AG10803 (cell line): Measurements from ENCODE around the gene THAP7.

Experiments
- DNase-seq: peaks from one replicate; pipeline ENCODE4 v3.0.0; 2010; ENCODE audit warnings: low read depth
- H3K4me3 ChIP-seq: 2 replicates; pipeline ENCODE4 v1.5.1; 2011; ENCODE audit warnings: mild to moderate bottlenecking, low read length, control low read depth
- TF ChIP-seq, protein P1 (sequence below): conservative IDR thresholded peaks from 2 replicates; pipeline ENCODE4 v1.5.1; 2011; ENCODE audit warnings: mild to moderate bottlenecking, low read length, control low read depth, inconsistent platforms

The THAP7 gene

DNA sequence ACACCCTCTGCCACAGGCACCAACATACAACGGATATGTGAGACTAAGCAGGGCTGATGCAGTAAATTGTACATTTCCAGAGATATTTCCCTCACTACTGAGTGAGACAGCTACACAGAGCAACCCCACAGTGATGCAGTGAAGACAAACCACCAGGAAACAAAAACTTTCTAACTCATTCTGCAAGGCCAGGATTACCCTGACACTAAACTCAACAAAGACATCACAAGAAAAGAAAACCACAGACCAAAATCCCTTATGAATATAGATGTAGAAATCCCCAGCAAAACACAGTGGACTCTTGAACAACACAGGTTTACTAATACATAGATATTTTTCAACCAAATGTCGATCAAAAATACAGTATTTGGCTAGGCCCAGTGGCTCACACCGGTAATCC is 32.0 kb upstream of the THAP7 start:
- no peak overlapping the region for H3K4me3 ChIP-seq
- TF ChIP-seq, protein P1, sequence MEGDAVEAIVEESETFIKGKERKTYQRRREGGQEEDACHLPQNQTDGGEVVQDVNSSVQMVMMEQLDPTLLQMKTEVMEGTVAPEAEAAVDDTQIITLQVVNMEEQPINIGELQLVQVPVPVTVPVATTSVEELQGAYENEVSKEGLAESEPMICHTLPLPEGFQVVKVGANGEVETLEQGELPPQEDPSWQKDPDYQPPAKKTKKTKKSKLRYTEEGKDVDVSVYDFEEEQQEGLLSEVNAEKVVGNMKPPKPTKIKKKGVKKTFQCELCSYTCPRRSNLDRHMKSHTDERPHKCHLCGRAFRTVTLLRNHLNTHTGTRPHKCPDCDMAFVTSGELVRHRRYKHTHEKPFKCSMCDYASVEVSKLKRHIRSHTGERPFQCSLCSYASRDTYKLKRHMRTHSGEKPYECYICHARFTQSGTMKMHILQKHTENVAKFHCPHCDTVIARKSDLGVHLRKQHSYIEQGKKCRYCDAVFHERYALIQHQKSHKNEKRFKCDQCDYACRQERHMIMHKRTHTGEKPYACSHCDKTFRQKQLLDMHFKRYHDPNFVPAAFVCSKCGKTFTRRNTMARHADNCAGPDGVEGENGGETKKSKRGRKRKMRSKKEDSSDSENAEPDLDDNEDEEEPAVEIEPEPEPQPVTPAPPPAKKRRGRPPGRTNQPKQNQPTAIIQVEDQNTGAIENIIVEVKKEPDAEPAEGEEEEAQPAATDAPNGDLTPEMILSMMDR: no peak
- DNase-seq: peak; percentile 21

DNA sequence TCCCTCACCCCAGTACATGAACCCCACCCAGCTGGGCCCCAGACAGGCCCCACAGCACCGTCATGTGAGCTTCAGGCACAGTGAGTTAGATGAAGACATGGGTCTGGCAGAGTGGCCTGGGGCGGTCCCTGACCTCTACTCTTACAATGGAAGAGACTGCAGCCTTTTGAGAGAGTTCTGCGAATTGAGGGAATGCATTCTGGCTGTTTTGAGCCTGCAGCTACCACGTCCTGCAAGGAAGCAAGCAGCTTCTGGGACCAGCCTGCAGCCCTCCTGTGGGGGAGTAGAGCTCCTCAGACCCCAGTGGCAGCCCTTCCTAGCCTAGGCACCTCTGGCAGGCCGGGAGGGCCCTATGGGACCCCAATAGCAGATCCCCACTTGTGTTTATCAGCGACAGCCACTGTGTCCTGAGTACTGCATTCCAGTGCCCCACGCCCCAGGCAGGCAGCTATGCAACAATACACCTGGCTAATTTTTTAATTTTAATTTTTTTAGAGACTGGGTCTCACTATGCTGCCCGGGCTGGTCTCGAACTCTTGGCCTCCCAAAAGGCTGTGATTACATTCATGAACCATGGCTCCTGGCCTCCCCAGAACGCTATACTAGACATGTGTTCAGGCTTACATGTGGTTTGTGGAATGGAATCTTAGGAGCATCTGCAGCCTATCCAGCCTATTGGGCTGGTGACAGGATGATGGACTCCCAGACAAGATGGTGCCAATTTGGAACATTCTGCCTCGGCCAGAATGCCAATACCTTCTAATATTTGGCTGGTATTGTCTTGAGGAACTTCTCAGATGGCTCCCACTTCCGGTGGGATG is 31.2 kb upstream of the THAP7 start:
- H3K4me3 ChIP-seq: no peak overlapping the region
- peak; percentile 75 for DNase-seq
- TF ChIP-seq, protein P1: no peak

DNA sequence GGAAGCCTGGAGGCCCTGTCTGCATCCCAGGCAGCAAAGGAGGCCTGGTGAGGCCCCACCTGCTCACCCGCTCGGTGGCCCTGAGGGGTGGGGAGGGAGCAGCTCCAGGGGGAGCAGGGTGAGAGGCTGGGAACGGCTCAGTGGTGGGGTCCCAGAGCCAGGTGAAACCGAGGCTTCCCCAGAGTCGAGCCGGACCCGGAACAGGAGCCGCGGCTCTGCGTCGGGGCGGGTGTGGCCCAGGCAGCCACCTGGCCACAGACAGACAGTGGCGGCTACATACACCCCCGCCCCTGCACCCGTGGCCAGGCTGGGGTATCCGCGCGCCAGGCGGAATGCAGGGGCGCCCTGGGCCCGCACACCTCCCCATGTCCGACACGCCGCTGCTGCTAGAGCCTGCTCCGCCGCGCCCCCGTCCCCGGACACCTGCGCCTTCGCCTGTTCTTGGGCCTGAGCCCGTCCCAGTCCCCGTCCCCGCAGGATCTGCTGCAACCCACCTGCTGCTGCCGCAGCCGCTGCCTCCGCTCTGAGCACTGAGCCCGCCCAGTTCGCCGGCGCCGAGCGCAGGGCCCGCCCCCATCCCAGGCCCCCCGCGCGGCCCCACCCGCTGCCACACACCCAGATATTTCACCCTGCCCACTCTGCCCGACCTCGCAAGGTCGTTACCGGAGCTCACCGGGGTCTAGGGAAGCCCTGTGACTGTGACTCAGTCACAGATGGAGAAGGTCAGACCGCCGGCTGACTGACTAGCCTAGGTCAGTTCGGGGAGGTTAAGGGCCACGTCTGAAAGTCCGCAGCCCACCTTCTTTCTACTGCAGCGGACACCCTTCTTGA is 30.3 kb upstream of the THAP7 start, which contains the start of gene SLC7A4:
TSS of gene SLC7A4 (minus strand) at position 525 of the 831 bp plus-strand sequence. CDS start 749 bp downstream, outside the sequence.
- H3K4me3 ChIP-seq: peak within 1 kb of the TSS; percentile 27; the same call in 1 of the 2 replicates
- TF ChIP-seq, protein P1: no peak
- DNase-seq: no peak

DNA sequence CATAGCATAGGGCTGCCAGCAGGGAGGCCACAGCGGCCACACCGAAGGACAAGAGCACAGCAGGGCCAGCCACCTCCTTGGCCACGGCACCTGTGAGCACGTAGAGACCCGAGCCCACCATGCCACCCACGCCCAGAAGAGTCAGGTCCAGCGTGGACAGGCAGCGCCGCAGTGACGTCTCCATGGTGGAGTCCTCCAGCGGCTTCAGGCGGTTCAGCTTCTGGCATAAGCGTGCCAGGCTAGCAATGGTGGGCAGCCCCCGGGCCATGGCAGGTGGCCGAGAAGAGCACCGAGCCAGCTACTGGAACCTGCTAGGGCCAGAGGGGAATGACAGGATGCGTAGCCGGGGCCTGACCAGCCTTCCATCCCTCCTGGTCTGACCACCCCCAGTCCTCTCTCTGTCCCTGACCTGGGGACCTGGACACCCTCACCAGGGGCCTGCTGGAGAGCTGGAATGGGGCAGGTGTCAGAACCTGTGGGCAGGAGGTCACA is 29.7 kb upstream of the THAP7 start:
- DNase-seq: no peak
- TF ChIP-seq, protein P1: no peak
- no peak overlapping the region for H3K4me3 ChIP-seq

DNA sequence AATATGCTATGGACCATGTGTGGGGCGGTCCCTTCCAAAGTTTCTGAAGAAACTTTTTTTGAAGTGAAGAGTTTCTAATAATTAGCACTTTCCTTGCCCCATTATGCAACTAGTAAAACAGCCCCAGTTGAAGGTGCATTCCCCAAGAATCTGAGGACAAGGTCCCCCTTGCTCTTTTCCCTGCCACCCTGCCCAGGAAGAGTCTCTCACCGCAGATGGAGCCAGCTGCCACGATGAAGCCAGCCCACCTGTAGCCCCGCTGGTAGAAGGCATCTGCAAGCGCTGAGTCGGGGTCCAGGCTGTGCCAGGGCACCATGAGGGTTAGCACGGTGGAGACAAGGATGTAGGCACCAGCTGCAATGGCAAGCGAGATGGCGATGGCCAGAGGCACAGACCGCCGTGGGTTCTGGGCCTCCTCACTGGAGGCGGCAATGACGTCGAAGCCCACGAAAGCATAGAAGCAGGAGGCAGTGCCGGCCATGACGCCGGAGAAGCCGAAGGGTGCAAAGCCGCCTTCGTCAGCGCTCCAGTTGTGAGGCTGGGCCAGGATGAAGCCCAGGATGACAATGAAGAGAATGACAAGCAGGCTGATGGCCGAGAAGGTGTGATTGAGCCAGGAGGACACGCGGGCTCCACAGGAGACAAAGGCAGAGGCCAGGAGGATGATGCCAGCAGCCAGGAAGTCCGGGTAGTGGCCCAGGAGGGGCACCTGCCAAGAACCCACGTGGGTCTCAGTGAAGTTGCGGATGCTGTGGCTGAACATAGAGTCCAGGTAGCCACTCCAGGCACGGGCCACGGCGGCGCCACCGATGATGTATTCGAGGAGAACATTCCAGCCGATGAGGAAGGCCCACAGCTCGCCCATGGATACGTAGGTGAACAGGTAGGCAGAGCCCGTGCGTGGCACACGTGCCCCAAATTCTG is 29.0 kb upstream of the THAP7 start:
- no peak for DNase-seq
- H3K4me3 ChIP-seq: no peak overlapping the region
- TF ChIP-seq, protein P1: no peak

DNA sequence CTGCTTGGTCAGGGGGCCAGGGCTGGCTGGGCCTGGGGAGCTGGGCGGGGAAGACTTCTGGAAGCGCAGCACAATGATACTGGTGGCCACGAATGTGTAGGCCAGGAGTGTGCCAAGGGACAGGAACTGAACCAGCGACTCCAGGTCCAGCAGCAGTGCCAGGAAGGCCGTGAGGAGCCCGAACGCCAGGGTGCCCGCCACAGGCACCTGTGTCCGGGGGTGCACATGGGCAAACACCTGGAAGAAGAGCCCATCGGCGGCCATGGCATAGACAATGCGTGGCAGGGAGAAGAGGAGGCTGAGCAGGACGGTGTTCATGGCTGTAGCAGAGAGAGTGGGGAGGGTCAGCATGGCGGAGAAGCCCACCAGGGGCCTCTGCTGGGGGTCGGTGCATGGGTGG is 28.1 kb upstream of the THAP7 start:
- TF ChIP-seq, protein P1: no peak
- H3K4me3 ChIP-seq: no peak overlapping the region
- DNase-seq: no peak
